Lower leg skin (tissue), 3 donors: ENCODE data around the gene MAP3K14.

ENCODE experiments used
- POLR2A ChIP-seq, 2 donors: fragments of 450-650 bp; IDR thresholded peaks; one replicate each; pipeline ENCODE4 v1.6.1; 2016 to 2017; ENCODE audit warnings: antibody characterized with exemption in 2 of 2, mild to moderate bottlenecking in 1 of 2, moderate library complexity in 1 of 2
- TF ChIP-seq, protein P1 (sequence below), 3 donors: fragments of 450-650 bp; IDR thresholded peaks; one replicate each; pipeline ENCODE4 v1.5.1; 2016; ENCODE audit warnings: antibody characterized with exemption in 3 of 3, mild to moderate bottlenecking in 3 of 3, moderate library complexity in 2 of 3

DNA sequence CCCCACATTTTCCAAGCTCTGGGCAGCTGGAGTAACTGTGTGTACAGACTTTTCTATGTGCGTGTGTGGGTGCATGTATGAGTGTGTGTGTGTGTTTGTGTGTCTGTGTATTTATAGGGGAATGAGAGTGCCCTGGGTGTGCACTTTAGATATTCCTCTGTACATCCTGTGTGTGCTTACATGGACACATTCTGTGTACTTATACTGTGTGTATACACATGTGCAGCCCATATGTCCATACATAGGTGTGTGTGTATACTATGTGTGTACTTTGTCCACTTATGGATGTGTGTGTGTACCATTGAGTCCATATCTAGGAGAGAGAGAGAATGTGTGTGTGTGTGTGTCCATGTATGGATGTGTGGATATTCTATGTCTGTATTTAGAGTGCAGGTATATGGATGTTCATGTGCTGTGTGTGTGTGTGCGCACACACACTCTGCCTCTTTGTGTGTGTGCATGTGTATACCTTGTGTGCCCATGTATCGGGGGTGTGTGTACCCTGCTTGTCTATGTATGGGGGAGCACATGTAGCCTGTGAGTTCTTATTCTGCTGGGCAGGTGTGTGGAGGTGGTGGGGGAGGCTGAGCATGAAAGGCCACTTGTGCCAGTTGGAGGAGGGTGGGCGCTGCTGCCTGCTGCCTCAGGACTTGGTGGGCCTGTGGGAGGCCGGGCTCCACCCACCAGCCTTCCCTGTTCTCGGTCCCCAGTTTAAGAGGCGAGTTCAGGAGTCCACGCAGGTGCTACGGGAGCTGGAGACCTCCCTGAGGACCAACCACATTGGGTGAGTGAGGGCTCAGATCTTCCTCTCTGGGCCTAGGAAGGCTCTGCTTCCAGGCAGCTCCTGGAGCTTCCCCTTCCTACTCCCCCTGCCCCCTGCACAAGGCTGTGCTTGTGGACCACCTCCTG, 84.1 kb downstream of the MAP3K14 start:
- TF ChIP-seq, protein P1, sequence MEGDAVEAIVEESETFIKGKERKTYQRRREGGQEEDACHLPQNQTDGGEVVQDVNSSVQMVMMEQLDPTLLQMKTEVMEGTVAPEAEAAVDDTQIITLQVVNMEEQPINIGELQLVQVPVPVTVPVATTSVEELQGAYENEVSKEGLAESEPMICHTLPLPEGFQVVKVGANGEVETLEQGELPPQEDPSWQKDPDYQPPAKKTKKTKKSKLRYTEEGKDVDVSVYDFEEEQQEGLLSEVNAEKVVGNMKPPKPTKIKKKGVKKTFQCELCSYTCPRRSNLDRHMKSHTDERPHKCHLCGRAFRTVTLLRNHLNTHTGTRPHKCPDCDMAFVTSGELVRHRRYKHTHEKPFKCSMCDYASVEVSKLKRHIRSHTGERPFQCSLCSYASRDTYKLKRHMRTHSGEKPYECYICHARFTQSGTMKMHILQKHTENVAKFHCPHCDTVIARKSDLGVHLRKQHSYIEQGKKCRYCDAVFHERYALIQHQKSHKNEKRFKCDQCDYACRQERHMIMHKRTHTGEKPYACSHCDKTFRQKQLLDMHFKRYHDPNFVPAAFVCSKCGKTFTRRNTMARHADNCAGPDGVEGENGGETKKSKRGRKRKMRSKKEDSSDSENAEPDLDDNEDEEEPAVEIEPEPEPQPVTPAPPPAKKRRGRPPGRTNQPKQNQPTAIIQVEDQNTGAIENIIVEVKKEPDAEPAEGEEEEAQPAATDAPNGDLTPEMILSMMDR (IDR thresholded peaks at IDR 0.05) = no peak
- no peak for TF ChIP-seq POLR2A (IDR thresholded peaks at IDR 0.05)
